ENCODE data around the gene PGS1.
A peak's percentile ranks its signal among the peaks of the same experiment; 100 is the strongest.

PGS1 gene

GRCh38 chr17:78356101-78356713 lies 22.2 kb upstream of the PGS1 start:
- peaks cover 59% of the 10 kb centered on the region for H3K4me1 Mint-ChIP-seq (ENCODE audit: low read depth)
- H3K36me3 Mint-ChIP-seq (ENCODE audit: low read depth), result peaks cover 23% of the 10 kb centered on the region

GRCh38 chr17:78357177-78357586 lies 21.3 kb upstream of the PGS1 start:
- H3K4me3 Mint-ChIP-seq, result peak overlapping the region; percentile 90
- H3K4me1 Mint-ChIP-seq (ENCODE audit: low read depth), result peaks cover 58% of the 10 kb centered on the region
- H3K36me3 Mint-ChIP-seq (ENCODE audit: low read depth), result peaks cover 23% of the 10 kb centered on the region
- H3K27ac Mint-ChIP-seq, result peak overlapping the region; percentile 93
- H3K9me3 Mint-ChIP-seq, result no peaks in the 10 kb centered on the region
- H3K27me3 Mint-ChIP-seq, result no peaks in the 10 kb centered on the region

More at GRCh38 chr17:78356101-78356713, 22.2 kb upstream of the PGS1 start:
- Mint-ChIP-seq H3K9me3 (no peaks in the 10 kb centered on the region), H3K27ac (peak overlapping the region; percentile 88), H3K27me3 (no peaks in the 10 kb centered on the region), H3K4me3 (peak overlapping the region; percentile 90)

DNA sequence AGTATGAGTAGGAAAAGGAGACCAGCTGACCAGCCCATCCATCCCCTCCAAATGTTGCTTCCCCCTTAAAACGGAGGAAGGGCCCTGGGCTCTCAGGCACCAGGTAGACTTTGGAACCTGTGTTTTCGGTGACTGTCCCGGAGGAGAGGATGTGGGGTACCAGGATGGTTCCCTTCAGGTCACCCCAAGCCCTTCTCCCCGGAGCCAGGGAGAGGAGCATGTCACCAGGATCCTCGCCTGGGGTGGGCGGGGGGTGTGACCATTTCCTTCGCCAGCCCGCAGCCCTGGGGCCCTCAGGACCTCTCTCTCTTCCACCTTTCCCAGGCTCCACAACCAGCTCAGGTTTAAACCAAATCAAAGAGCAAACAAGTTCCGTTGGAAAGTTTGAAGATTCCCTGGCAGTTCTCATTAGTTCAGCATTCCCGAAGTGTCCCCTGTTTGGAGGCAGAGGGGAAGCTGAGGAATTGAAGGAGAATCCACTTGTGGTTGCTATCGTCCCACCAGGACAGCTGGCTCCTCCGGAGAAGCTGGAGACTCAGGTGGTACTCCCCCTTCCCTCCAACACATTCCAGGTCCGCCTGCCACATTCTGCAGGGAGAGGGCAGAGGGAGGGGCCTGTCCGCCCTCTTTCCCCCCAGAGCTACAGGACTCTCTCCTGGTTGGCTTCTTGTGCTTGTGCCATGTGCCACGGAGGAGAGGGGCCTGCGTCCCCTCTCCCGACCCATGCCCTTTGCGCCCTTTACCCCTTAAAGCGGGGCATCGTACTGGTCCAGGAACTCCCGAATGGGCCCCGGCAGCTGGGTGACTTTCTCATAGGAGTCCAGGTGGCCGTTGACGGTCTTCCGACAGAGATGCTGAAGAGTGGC lies 20.5 kb upstream of the PGS1 start:
- Mint-ChIP-seq H3K27ac (peak overlapping the region; percentile 79), H3K36me3 (ENCODE audit: low read depth) (peaks cover 23% of the 10 kb centered on the region), H3K4me3 (peak overlapping the region; percentile 90), H3K27me3 (peaks cover 6% of the 10 kb centered on the region), H3K9me3 (no peaks in the 10 kb centered on the region), H3K4me1 (ENCODE audit: low read depth) (peaks cover 54% of the 10 kb centered on the region)

- peaks cover 23% of the 10 kb centered on the region for H3K36me3 Mint-ChIP-seq (ENCODE audit: low read depth)
- H3K4me3 Mint-ChIP-seq, result peak overlapping the region; percentile 90
- peak overlapping the region; percentile 79 for H3K27ac Mint-ChIP-seq
- no peaks in the 10 kb centered on the region for H3K9me3 Mint-ChIP-seq
- H3K27me3 Mint-ChIP-seq, result peaks cover 10% of the 10 kb centered on the region
- H3K4me1 Mint-ChIP-seq (ENCODE audit: low read depth), result peaks cover 47% of the 10 kb centered on the region
Observed at GRCh38 chr17:78358538-78359320, 19.7 kb upstream of the PGS1 start.

- peaks cover 23% of the 10 kb centered on the region for H3K36me3 Mint-ChIP-seq (ENCODE audit: low read depth)
- H3K27ac Mint-ChIP-seq, result peak overlapping the region; percentile 81
- H3K4me3 Mint-ChIP-seq, result peak overlapping the region; percentile 90
- H3K4me1 Mint-ChIP-seq (ENCODE audit: low read depth), result peaks cover 44% of the 10 kb centered on the region
- peaks cover 11% of the 10 kb centered on the region for H3K27me3 Mint-ChIP-seq
- no peaks in the 10 kb centered on the region for H3K9me3 Mint-ChIP-seq
Observed at GRCh38 chr17:78359321-78359996, 19.0 kb upstream of the PGS1 start.

DNA sequence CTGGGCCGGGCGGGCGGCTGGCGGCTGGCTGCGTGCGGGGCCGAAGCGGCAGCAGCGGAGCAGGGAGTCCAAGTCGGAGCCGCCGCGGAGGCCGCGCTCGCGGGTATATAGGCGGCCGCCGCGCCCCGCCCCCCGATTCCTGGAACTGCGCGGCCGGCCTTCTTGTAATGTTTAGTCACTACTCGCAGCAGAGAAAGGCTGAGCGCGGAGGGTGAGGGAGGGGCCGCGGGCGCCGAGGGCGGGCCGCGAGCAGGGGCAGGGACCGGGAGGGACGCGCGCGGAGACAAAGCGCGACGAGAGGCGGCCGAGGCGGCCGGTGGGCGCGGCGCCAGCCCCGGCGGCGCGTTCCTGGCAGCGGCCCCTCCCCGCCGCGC lies 18.5 kb upstream of the PGS1 start, which contains the start of gene SOCS3:
TSS of gene SOCS3 (minus strand) at position 81 of the 374 bp plus-strand sequence. CDS start 982 bp downstream, outside the sequence.
- H3K9me3 Mint-ChIP-seq, result no peaks in the 10 kb centered on the region
- H3K4me1 Mint-ChIP-seq (ENCODE audit: low read depth), result peaks cover 44% of the 10 kb centered on the region
- peak within 1 kb of the TSS; percentile 90 for H3K4me3 Mint-ChIP-seq
- H3K27me3 Mint-ChIP-seq, result peaks cover 11% of the 10 kb centered on the region
- H3K27ac Mint-ChIP-seq, result peak within 1 kb of the TSS; percentile 86
- peaks cover 23% of the 10 kb centered on the region for H3K36me3 Mint-ChIP-seq (ENCODE audit: low read depth)

- Mint-ChIP-seq H3K9me3 (no peaks in the 10 kb centered on the region), H3K27ac (peak overlapping the region; percentile 86), H3K36me3 (ENCODE audit: low read depth) (peaks cover 23% of the 10 kb centered on the region), H3K4me3 (peak overlapping the region; percentile 74), H3K4me1 (ENCODE audit: low read depth) (peaks cover 42% of the 10 kb centered on the region), H3K27me3 (peaks cover 11% of the 10 kb centered on the region)
Observed at GRCh38 chr17:78360371-78361224, 17.9 kb upstream of the PGS1 start.

DNA sequence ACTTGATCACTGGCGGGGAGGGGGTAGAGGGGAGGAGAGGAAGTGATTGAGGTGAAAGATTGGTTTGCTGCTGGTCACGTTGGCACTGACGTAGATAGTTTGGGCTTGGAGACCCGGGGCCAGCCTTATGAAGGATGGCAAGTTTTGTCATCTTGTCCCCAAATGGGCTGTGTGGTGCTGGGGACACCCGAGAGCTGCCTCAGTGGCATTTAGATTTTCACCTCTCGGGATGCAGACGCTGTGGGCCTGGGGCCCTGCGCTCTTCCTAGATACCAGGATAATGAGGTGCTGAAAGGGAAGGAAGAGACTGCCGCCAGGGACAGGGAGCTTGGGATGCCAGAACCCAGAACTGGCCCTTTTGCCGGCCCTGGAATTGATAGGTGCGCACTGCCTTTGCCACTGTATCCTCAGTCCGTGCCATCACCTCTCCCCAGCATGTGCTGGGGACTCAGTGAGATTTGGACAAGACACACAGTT lies 17.2 kb upstream of the PGS1 start:
- Mint-ChIP-seq H3K36me3 (ENCODE audit: low read depth) (peaks cover 23% of the 10 kb centered on the region), H3K27ac (no peak overlapping the region), H3K9me3 (no peaks in the 10 kb centered on the region), H3K4me3 (no peak overlapping the region), H3K27me3 (peaks cover 13% of the 10 kb centered on the region), H3K4me1 (ENCODE audit: low read depth) (peaks cover 35% of the 10 kb centered on the region)

DNA sequence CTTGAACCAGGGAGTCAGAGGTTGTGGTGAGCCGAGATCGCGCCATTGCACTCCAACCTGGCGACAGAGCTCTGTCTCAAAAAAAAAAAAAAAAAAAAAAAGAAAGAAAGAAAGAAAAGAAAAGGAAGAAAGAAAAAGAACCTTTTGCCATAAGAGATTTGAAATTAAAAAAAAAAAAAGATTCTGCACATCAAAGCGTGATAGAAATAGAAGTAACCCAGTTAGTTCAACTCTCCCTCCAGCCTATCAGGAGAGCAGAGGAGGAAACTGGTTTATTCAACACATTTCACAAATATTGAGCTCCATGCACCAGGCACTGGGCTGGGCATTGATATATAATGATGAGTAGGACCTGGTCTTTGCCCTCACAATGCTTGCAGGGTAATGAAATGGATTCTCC lies 16.2 kb upstream of the PGS1 start:
- H3K9me3 Mint-ChIP-seq, result no peaks in the 10 kb centered on the region
- H3K4me3 Mint-ChIP-seq, result no peak overlapping the region
- H3K36me3 Mint-ChIP-seq (ENCODE audit: low read depth), result peaks cover 16% of the 10 kb centered on the region
- H3K27ac Mint-ChIP-seq, result no peak overlapping the region
- peaks cover 26% of the 10 kb centered on the region for H3K4me1 Mint-ChIP-seq (ENCODE audit: low read depth)
- peaks cover 14% of the 10 kb centered on the region for H3K27me3 Mint-ChIP-seq

DNA sequence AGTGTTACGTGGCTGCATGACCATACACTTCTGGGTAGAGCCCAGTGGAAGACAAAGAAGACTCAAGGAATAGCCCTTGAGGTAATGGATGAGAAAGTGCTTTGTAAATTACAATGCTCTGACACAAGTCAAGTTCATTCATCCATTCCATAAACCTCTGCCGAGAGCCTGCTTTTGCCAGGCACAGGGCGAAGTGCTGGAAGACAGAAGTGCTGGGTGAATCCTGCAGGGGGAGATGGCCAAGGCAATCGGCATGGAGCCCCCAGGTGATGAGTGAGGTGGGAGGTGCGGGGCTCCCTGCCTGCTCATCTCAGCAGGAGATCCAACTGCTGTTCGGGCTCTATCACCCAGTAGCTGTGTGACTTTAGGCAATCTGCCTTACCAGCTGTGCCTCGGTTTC lies 15.8 kb upstream of the PGS1 start:
- Mint-ChIP-seq H3K4me1 (ENCODE audit: low read depth) (peaks cover 21% of the 10 kb centered on the region), H3K4me3 (no peak overlapping the region), H3K27ac (no peak overlapping the region), H3K27me3 (peaks cover 14% of the 10 kb centered on the region), H3K36me3 (ENCODE audit: low read depth) (peaks cover 12% of the 10 kb centered on the region), H3K9me3 (no peaks in the 10 kb centered on the region)

GRCh38 chr17:78364436-78365281 lies 13.8 kb upstream of the PGS1 start:
- Mint-ChIP-seq H3K27me3 (peaks cover 14% of the 10 kb centered on the region), H3K4me1 (ENCODE audit: low read depth) (peaks cover 17% of the 10 kb centered on the region), H3K4me3 (peak overlapping the region; percentile 5), H3K9me3 (no peaks in the 10 kb centered on the region), H3K27ac (peak overlapping the region; percentile 65), H3K36me3 (ENCODE audit: low read depth) (no peaks in the 10 kb centered on the region)

DNA sequence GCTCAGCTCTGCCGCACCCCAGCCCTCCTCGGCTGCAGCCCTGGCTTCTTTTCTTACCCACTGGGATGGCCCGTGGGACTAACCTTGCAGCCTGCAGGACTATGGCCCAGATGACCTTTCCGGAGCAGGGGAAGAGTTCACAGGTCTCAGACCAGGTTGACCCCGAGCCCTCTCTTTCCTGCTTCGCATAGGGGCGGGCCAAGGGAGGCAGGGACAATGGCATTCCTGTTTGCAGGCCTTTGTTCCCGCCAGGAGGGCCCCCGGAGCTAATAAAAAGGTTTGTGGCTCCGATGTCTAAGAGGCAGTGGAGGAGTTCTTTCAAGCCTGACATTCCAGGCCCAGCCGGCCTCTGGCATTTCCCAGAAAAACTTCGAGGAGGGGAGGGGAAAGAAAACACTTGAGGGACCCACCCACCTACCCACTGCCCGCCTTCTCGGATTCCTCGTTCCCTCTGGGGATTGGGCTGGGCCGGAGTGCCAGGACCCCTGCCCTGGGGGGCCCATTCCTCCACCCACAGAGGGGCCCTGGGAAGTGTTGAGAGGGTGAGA lies 12.8 kb upstream of the PGS1 start:
- peaks cover 14% of the 10 kb centered on the region for H3K27me3 Mint-ChIP-seq
- H3K27ac Mint-ChIP-seq, result no peak overlapping the region
- no peaks in the 10 kb centered on the region for H3K9me3 Mint-ChIP-seq
- H3K4me1 Mint-ChIP-seq (ENCODE audit: low read depth), result peaks cover 17% of the 10 kb centered on the region
- no peak overlapping the region for H3K4me3 Mint-ChIP-seq
- H3K36me3 Mint-ChIP-seq (ENCODE audit: low read depth), result no peaks in the 10 kb centered on the region

All from stimulated activated naive CD8-positive, alpha-beta T cell treated with anti-CD3 and anti-CD28 coated beads, Interleukin-15, Interleukin-2, amounts not matched to agents 100 ng/mL and 50 ng/mL, for 24 hours (primary cell).